HG03520 (cell line): Measurements from ENCODE around the gene PALM2AKAP2.

ENCODE experiments used
- ATAC-seq: cut with Tn5 transposase; IDR thresholded peaks from one replicate; pipeline ENCODE4 v1.9.1; 2021; ENCODE audit warnings: mild to moderate bottlenecking, moderate library complexity; ENCODE audit not compliant: unreplicated experiment

The PALM2AKAP2 gene

DNA sequence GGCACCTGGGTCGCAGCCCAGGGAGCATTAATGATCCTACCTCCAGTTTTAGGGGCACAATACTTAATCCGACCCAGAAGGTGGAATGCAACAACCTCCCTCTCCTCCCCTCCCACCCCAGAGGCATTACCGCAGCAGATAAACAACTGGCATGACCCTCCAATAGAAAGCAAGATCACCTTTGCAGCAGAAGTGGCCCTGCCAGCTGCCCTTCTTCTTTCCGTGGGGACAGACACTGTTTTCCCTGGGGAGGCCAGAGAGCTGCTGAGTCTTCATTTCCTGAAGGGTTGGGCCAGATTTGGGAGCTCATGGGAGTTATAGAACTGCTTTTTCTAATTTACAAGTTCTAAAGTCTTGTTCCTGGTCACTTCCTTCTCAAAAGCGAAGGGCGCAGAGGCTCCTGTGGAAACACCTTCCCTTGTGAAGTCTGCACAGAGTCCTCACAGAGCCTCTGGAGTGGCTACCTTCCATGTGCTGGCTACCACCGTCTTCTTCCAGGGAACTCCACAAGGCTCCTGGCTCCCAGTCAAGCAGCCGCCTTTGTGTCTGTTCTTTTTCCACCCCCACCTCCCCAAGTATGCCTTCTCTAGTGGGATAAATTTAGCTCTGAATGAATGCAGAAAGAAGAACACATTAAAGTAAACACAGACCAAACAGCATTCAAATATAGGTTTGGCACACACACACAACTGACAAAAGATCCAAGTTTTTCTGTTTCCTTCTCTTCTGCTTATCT is 8.0 kb upstream of the PALM2AKAP2 start:
- ATAC-seq = no peak

DNA sequence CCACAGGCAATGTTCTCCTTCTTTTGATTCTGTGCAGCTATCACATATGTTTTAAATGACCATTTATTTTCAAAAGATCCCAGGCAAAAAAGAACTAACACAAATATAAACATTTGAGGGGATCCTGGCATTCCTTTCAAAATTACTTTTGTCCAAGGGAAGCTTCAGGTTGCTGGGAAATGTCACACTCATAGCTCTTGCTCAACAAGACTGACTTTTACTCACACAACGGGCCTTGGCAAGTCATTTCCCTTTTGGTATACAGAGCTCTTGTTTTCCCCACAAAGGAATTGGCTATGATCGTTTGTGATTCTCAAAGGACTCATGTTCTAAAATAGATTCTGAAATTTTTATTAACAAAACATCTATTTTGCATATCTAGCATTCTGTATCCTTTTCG is 4.5 kb upstream of the PALM2AKAP2 start:
- no peak for ATAC-seq

DNA sequence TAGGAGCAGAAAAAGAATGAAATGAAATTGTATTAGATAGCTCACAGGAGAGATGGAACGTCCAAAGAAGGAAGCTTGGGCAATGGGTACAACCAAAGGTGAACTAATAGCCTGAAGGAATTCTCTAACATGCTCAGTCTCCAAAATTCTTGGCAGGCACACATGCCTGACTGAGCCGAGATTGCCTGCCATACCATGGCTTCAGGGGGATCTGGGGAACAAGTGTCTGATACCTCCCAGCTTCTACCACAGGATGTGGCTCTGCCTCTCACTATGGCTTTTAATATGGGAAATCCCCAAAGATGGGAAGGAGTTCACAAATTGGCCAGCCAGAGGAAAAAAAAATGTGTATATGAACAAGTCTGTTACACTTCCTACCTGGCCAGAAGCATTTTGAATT is 3.6 kb upstream of the PALM2AKAP2 start:
- ATAC-seq = no peak

DNA sequence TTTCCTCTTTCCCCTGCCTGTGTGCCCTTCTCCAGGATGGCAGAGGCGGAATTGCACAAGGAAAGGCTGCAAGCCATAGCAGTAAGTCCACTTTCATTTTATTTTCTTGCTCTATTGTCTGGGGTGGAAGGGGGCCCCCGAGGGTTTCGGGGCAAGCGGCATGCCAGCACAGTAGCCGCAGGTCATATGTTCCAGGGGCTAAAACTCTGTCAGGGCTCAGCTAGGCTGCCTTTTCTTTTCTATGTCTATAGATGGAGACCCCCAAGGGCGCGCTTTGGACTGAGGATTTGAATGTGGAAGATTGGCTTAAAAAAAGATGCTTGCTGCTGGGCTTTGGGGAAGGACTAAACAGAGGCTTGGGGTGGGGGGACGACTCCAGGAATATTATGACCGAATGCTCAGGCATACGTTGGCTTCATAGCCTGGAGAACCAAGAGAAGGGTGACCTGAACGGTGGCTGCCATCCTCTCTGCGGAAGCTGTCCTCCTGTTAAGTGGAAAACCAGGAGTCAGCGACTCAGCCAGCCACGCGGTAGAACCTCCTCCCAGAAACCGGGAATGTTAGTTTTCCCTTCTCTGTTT is 545 bp downstream of the PALM2AKAP2 start:
- no peak for ATAC-seq

DNA sequence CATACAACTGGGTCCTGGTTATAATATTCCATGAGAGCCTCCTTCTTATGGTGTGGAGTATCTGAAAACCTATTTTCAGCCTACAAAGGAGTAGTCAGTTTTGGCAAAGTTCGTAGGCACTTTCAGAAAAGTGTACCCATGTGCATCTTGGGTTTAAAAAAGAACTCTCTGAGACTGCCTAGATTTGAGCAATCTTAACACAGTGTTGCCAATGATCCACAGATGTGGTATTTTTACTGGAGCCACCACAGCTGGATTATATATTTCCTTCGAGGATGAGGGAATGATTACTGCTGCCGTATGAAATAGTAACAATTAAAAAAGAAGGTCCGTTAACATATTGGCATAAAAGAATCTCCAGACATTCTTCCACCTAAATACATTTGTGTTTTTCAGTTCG is 1.1 kb downstream of the PALM2AKAP2 start:
- ATAC-seq = no peak

DNA sequence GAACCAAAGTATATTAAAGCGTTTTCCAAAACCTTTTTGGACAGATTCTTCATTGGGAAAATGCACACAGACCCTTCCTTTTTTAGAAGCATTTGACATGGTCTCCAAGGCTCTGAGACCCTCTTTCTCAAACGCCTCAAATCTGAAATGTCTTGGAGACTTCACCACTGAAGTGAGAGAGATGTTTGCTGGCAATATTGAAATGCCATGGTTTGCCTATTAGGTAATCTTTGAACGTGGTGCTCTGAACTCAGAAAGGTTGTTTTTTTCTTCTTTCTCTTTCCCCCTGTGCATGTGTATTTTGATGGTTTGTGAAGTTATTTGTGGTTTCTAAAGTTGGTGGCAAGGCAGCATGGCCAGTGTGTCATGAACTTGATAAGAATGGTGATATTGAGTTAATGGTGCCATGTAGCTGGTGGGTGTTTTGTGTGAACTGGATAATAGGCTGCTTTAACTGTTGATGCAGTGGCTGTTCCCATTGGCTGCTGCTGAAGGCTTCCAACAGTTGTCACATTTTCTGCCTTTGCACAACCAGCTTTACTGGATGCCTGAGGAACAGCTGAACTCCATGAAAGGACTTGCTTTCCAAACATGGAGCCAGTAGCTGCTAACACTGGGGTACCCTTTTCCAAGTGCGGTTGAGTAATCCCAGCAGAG is 1.7 kb downstream of the PALM2AKAP2 start:
- no peak for ATAC-seq

DNA sequence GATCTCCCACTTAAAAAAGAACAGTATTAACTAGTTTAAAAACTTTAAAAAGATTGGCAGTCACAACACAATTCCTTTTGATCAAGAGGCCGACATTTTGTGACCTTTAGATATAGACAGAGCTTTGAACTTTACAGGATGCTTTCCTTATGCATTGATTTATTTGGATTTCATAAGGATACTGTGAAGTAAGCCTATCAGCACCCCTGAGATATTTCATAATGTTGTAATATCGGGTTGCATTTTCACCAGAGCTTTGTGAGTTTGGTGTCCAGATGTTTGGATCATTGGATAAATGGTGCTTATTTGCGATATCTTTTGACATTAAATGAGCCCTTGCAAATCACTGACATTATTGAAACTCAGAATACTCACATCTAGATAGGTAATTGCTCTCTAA is 7.7 kb downstream of the PALM2AKAP2 start:
- ATAC-seq = no peak

DNA sequence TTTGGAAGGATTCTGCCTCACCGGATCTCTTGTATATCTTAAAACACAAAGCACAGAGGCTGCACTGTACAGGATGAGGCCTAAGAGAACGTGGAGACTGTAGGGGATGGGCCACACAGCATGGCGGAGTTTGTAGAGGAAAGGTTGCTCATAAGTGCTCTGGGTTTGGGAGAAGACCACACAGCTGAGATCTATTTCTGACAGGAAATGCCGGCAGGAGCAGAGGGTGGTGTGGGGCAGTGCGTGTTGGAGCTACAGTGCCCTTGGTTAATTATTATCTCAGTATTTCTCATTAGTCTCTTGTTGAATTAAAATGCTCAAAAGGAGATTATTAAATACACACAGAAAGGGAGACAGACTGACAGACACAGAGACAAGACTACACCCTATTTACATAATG is 9.6 kb downstream of the PALM2AKAP2 start:
- no peak for ATAC-seq

DNA sequence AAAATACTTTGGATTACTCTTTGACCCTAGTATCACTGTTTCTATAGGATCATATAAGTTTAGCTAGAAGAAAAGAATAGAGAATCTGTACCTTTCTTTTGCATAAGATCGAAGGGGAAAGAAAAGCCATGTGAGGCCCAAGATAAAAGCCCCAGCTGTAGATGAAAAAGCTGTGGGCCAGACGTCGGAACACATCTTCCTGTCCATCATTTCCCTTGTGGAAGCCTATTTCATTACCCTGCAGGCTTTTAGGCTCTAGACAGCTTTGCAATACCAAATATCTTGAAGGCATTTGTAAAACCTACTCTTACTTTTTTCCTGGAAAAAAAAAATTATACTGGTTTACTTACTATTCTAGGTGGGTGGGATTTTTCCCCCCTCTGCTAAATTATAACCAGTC is 10.0 kb downstream of the PALM2AKAP2 start:
- ATAC-seq = no peak

DNA sequence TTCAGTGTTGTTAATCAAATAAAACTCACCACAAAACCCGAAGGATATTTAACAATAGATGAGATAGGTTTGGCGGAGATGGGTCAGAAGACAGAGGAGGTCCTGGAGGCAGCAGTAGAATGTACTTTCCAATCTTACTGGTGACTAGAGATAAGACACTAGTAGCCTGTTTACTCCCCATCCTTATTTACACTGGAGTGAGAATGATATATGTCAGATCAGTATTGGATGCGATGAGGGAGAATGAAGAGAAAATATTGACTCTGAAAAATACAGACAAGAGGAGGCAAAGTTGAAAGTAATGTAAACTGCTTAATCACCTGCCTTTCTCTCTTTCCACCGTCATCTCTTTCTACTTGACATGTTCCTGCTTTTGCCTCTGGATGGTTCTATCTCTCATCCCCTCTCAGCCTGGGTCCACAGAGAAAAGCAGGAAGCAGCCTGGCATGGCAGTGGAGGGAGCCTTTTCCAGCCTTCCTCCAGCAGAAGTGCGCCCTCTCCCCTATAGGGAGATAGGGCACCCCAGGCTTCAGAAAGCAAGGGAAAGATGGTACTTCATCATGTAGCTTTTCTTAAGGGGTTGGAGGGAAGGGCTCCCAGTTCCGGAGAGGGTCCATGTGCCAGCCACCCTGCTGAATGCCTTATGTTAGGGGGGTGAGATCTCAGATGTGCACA is 11.1 kb downstream of the PALM2AKAP2 start:
- ATAC-seq = no peak

DNA sequence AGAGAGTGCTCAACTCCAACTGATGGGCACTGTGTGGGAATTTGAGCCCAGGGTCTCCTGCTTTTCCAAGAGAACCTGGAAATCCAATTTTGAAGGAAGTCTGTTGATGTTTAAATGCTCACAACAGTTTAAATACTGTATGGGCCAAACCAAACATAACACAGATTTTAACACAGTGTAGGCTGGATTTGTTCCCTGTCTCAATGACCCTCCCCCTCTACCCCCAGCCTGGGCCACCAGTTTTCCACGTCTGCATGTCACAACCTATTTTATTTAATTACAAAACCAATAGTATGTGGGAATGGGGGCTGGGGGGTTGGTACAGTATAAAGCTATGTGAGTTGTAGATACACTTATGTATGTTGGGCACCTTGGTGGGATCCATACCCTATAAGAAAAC is 11.7 kb downstream of the PALM2AKAP2 start:
- ATAC-seq = no peak

DNA sequence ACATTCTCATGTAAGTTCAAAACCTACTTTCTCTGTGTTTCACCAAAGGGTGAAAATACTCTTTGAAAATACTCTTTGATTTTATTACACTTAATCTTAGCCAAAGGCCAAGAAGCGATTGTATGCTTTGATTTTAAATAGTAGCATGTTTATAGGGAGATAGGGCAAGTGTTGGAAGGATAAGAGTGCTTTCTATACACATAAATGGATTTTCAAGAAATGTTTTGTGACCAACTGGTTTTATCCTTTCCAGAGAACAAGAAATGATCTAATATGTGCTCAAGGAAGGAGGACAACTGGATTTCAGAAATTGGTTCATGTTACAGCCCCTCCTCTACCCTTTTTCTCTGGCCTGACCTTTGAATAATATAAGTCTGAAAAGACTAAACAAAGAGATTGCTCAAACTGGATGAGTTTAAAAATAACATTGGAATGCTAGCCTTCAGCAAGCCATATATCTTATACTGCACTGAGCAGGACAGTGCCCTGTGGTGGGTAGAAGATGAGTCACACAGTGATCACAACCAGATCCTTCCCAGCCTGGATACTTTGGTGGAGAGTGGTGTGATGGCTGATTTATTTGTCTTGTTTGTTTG is 13.1 kb downstream of the PALM2AKAP2 start:
- ATAC-seq = no peak

DNA sequence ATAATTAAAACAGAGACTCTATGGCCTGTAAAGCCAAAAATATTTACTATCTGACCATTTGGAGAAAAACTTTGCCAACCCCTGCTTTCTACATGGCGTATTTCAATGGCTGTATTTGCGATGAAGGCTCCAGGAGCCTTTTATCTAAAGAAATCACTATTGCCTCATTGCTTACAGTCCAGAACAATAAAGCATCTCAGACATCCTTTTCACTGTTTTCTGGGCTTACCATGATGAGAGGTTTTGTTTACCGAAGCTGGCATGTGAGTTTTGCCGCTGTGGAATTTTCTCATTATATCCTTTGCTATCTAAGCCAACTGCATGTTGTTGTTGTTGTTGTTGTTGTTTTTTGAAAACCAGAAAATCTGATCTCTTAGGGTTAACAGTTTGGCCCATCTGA is 13.9 kb downstream of the PALM2AKAP2 start:
- no peak for ATAC-seq

DNA sequence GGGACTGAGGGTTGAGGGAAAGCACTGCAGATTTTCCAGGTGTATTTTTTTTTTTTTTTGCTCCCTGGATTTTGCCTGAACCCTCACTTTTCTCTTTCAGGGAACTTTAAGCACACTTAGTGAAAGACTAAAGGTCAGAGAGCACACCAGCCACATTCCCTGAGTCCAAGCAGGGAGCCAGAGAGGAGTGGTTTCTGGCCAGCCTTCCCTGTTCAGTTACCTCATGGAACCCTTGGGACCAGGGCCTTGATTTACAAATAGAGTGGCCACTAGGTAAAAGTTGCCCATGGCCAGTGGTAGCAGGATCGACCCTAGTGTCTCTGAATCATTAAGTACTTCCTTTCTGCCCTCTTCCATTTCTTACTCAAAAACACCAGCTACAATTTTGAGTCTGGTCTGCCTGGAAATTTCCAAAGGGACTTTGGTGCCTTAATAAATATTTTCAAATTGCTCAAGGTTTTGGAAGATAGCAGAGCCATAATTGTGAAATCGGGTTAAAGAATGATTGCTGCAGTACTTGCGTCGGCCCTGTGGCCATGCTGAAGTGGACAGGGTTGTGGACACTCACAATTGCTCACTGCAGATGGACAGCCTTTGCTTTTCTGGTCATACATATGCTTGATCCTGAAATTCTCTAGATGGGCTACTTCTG is 14.5 kb downstream of the PALM2AKAP2 start:
- no peak for ATAC-seq

DNA sequence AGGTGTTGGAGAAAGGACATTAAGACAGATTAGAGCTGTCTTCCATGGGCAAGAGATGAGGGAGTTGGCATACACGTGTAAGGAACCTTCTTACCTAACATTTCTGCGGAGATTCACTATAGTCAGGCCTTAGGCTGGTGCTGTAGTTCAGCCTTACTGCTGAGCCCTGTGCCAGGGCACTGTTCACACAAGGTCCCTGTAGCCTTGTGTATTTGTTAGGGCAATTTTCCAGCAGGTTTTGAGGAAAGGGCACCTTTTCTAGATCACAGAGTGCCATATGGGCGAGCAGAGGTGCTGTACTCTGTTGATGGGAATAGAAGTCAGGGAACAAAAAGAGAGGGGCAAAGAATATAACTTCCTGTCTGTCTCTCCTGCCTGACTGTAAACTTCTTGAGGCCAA is 15.6 kb downstream of the PALM2AKAP2 start:
- no peak for ATAC-seq

DNA sequence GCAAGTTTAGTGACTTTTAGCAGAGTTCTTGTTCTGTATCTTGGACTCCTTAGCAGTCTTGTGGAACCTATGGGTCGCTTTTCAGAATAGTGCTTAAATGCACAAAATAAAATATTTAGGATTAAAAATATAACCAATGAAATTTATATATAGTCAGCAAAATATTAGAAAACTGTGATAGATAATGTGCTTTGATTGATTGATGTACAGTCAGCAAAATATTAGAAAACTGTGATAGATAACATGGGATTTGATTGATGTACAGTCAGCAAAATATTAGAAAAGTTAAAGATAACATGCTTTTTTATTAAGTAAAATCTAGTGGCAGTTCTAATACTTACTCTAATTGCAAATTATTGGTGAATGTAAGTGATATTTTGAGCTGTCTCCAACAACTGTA is 16.1 kb downstream of the PALM2AKAP2 start:
- no peak for ATAC-seq

DNA sequence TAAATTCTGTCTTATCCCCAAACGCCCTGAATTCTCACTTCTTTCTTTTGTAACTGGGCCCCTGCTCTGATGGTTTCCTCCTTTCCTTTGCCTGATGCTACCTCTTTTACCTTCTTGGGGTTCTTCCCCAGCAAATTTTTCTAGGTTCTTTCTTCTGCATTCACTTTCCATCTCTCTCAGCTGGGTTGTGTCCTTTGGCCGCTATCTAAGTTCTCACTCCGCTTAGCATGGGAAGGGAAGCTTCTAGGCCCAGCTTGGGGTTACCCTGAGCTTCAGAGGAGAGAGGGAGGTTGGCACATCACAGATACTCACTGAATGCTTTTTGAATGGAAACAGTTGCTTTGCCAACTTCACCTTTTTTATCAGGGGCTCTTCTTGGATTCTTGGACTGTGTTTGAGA is 17.0 kb downstream of the PALM2AKAP2 start:
- no peak for ATAC-seq

DNA sequence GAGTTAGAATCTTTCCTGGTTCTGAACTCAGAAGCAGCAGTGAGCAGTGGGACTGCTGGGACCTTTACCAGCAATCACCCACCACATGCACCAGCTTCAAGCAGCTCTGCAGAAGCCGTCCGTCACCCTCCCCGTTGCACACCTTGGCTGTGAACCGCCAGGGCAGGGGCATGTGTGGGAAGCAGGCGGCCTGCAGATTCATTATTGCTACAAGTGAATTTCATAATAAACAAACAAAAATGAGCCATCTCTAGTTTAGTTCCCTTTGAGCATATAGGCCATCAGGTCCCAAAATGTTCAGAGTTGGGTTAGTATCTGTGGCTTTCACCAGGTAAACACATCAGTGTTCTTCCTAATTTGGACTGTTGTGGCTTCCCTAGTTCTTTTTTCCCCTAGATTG is 17.5 kb downstream of the PALM2AKAP2 start:
- no peak for ATAC-seq

DNA sequence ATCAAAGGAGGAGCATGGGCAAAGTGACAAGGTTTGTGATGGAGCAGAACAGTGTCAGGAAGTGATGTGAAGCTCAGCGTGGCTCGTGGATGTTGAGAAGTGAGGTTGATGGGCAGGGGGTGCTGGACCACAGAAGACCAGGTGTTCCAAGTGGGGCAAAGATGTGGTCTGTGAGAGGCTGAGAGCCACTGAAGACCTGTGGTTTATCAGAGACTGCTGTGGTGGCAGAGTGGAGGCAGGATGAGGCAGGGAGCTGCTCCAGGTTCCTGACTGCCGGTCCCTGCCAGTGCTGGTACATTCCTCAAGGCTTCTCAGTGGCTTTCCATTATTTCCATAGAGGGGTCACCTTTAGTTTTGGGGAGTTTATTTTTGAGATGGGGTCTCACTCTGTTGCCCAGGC is 19.1 kb downstream of the PALM2AKAP2 start:
- no peak for ATAC-seq

DNA sequence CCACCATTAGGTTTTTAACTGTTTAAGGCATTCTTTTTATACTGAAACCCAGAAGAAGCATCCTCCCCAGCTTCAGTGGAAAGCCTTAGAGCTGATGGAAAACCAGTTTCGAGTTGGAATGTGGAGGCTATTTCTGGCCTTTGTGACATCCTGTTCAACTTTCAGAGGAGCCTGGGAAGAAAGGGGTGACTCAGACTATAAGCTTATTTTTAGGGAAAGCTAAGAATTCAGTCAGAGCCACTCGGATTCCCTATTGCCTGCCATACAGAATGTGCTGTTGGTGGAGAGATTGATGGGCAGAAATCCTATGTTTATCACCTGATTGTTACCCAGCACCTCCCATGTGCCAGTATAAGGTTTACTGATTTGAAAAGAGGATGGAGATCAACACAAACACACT is 19.8 kb downstream of the PALM2AKAP2 start:
- ATAC-seq = no peak

DNA sequence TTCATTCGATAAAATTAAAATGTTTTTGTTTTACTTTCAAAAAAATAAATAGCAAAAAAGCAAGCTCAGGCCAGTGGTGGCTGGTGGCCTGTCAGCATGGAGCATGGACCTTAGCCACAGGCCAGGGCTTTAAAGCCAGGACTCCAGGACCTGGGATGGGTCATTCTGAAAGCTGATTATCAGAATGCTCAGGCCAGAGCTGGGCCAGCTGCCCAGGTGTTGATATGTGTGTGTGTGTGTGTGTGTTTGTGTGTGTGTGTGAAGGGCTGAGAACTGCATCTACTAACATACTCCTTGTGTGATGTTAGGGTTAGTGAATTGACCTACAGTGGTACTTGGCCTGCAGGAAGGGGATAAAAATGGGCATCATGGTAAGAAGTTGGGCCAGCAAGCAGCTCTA is 21.5 kb downstream of the PALM2AKAP2 start:
- no peak for ATAC-seq
